Kidney (tissue), 14 donors: ENCODE measurements around the gene MYL12A. TPM values are rescaled to one million over a fixed set of nuclear protein-coding genes. Genes with fewer than 3 reads are reported as not detected.

ENCODE experiments used
- DNase-seq, 5 donors: peaks; one replicate each; pipeline ENCODE4 v3.0.0-alpha.2; 2013 to 2020
- FAIRE-seq: peaks from 2 replicates; lab custom pipeline; 2012; peaks lifted over from hg19 to GRCh38; lab: Jason Lieb, UNC
- H3K27ac ChIP-seq, 2 donors: one replicate each; pipeline ENCODE4 v1.7.0; 2013; ENCODE audit warnings: low read depth in 2 of 2, low read length in 2 of 2, inconsistent platforms in 1 of 2
- H3K27me3 ChIP-seq: one replicate; pipeline ENCODE4 v1.7.1; 2013; ENCODE audit warnings: low read length, inconsistent platforms; ENCODE audit not compliant: control insufficient read depth, insufficient read depth
- H3K36me3 ChIP-seq, 3 donors: one replicate each; pipeline versions ENCODE4 v1.7.0 to v1.7.1; 2013; ENCODE audit warnings: low read length in 3 of 3, control low read depth in 1 of 3, inconsistent platforms in 1 of 3; ENCODE audit not compliant: insufficient read depth in 3 of 3, control insufficient read depth in 2 of 3
- H3K4me1 ChIP-seq, 3 donors: one replicate each; pipeline versions ENCODE4 v1.7.0 to v1.7.1; 2013; ENCODE audit warnings: low read length in 3 of 3, inconsistent platforms in 1 of 3, low read depth in 1 of 3; ENCODE audit not compliant: control insufficient read depth in 2 of 3, insufficient read depth in 2 of 3
- H3K4me3 ChIP-seq, 3 donors: one replicate each; pipeline versions ENCODE4 v1.7.0 to v1.8.1; 2013; ENCODE audit warnings: low read length in 3 of 3, control low read depth in 1 of 3, inconsistent platforms in 1 of 3
- H3K9ac ChIP-seq, 3 donors: one replicate each; pipeline versions ENCODE4 v1.7.0 to v1.7.1; 2013; ENCODE audit warnings: low read length in 3 of 3, control low read depth in 1 of 3, inconsistent platforms in 1 of 3
- H3K9me3 ChIP-seq, 3 donors: one replicate each; pipeline versions ENCODE4 v1.7.0 to v1.7.1; 2013; ENCODE audit warnings: low read length in 3 of 3, control low read depth in 1 of 3, inconsistent platforms in 1 of 3; ENCODE audit not compliant: control insufficient read depth in 2 of 3, insufficient read depth in 1 of 3
- intact Hi-C: fragments of 100-400 bp; cut with DNase I; formaldehyde crosslinking; loops from one replicate; pipeline ENCODE4 v1.11.1; 2022
- polyA plus RNA-seq: library from polyadenylated mRNA; stranded (reverse); fragments of 350-450 nt; fragmentation: Illumina TruSeq; extraction: RNeasy Lipid Tissue Mini Kit (QIAGEN cat#74804); gene quantifications from one replicate; pipeline ENCODE4 v1.2.3, GENCODE V29; 2014; ENCODE audit warnings: low read depth, low replicate concordance; ENCODE audit not compliant: insufficient read depth
- total RNA-seq: library from RNA; stranded (reverse); fragmentation: NEBNext Ultra II Directional; extraction: Animal tissue kit (Norgen Biotek cat#: 25700); gene quantifications from one replicate; pipeline ENCODE4 v1.2.1, GENCODE V29; 2021
- TF ChIP-seq, protein P1 (sequence below): IDR thresholded peaks from 3 replicates; pipeline ENCODE4 v1.5.1; 2012; ENCODE audit warnings: mild to moderate bottlenecking, moderate library complexity, borderline replicate concordance; ENCODE audit not compliant: insufficient read depth; ENCODE audit errors: extremely low read depth
- donor health status: control.
- donor health status: control.
- donor health status: control.
- donor health status: control.
- donor health status: control.
- donor health status: DM: yes; HTN: yes; CAD: no.
- donor health status: Normal renal cell carcinoma (clear cell type).

The MYL12A gene
- total and polyA plus RNA-seq, 2 donors from 2014 or later: 442 to 450 TPM

DNA sequence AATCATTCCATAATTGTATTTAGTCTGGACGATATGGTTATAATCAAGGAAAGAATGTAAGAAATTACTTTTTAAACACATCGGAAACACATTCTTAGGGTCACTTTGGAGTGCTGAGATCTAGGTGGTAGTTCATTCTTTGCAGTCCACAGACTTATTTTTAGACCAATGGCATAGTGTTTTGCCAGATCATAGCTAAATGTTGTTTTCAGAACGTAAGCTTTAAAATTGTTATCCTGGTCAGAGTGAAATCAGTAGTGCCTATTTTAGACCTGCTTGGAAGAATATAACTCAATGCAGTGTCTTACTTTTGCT lies 4.3 kb downstream of the MYL12A start:
- TF ChIP-seq, protein P1, sequence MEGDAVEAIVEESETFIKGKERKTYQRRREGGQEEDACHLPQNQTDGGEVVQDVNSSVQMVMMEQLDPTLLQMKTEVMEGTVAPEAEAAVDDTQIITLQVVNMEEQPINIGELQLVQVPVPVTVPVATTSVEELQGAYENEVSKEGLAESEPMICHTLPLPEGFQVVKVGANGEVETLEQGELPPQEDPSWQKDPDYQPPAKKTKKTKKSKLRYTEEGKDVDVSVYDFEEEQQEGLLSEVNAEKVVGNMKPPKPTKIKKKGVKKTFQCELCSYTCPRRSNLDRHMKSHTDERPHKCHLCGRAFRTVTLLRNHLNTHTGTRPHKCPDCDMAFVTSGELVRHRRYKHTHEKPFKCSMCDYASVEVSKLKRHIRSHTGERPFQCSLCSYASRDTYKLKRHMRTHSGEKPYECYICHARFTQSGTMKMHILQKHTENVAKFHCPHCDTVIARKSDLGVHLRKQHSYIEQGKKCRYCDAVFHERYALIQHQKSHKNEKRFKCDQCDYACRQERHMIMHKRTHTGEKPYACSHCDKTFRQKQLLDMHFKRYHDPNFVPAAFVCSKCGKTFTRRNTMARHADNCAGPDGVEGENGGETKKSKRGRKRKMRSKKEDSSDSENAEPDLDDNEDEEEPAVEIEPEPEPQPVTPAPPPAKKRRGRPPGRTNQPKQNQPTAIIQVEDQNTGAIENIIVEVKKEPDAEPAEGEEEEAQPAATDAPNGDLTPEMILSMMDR: no peak
- H3K9me3 ChIP-seq: no peaks in the 10 kb centered on the region
- H3K4me1 ChIP-seq: peaks cover 2 to 10% (median 8%) of the 10 kb centered on the region in 3 donors
- no peak overlapping the region for H3K4me3 ChIP-seq
- H3K9ac ChIP-seq: no peak overlapping the region
- intact Hi-C loops: no loop called here
- no peaks in the 10 kb centered on the region for H3K27me3 ChIP-seq
- DNase-seq (no peak), FAIRE-seq (no peak)
- peak overlapping the region in 1 of 2 donors; percentile 26 for H3K27ac ChIP-seq
- peaks cover 4 to 39% (median 26%) of the 10 kb centered on the region in 3 donors for H3K36me3 ChIP-seq

DNA sequence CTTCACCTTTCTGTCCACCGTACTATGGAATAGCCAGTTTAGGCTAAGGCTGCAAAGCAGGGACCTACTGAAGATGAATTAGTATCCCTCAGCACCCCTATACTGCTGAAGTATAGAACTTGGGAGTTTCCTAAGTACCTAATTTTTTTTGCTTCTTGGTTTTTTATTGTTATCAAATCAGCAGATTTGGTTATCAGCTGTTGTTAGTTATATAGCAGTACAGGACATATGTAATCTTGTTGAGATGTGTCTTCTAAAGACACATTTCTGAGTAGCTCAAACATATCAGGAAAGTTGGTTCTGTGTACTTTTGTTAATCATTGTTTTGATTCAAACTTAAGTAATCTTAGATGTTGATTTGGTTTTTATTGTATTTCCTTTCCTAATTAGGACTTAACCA lies 5.2 kb downstream of the MYL12A start:
- H3K36me3 ChIP-seq: peaks cover 4 to 48% (median 26%) of the 10 kb centered on the region in 3 donors
- FAIRE-seq: no peak

DNA sequence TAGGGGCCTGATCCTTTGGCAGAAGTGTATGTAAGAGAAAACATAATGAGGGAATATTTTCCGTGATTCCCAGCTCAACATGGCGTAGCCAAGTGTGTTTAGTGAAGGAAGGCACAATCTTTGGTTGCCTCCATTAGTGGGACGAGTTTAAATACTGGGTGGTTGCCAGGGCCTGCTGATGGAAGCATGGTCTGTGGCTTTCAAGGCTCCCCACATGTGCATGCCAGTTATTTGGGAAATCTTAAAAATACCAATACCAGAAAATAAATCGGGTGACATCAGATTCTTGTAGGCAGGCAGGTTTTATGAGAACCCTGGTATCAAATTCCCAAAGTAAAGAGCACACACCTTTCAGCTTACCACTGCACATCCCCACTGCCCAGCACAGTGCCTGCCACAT lies 7.1 kb downstream of the MYL12A start:
- H3K4me3 ChIP-seq: no peak overlapping the region
- DNase-seq: no peak
- H3K27me3 ChIP-seq: no peaks in the 10 kb centered on the region
- peaks cover 0 to 10% (median 3%) of the 10 kb centered on the region in 3 donors for H3K4me1 ChIP-seq
- no peaks in the 10 kb centered on the region for H3K9me3 ChIP-seq
- TF ChIP-seq, protein P1: no peak
- intact Hi-C loops: no loop called here
- no peak overlapping the region for H3K27ac ChIP-seq
- H3K9ac ChIP-seq: no peak overlapping the region
- H3K36me3 ChIP-seq: peaks cover 11 to 55% (median 32%) of the 10 kb centered on the region in 3 donors
- FAIRE-seq: no peak

More for the DNA sequence above, 5.2 kb downstream of the MYL12A start:
- no peak overlapping the region for H3K27ac ChIP-seq
- TF ChIP-seq, protein P1: no peak
- H3K9me3 ChIP-seq: no peaks in the 10 kb centered on the region
- H3K27me3 ChIP-seq: no peaks in the 10 kb centered on the region
- no peak for DNase-seq
- H3K4me1 ChIP-seq: peaks cover 2 to 10% (median 8%) of the 10 kb centered on the region in 3 donors
- H3K4me3 ChIP-seq: no peak overlapping the region
- H3K9ac ChIP-seq: no peak overlapping the region
- intact Hi-C loops: no loop called here

DNA sequence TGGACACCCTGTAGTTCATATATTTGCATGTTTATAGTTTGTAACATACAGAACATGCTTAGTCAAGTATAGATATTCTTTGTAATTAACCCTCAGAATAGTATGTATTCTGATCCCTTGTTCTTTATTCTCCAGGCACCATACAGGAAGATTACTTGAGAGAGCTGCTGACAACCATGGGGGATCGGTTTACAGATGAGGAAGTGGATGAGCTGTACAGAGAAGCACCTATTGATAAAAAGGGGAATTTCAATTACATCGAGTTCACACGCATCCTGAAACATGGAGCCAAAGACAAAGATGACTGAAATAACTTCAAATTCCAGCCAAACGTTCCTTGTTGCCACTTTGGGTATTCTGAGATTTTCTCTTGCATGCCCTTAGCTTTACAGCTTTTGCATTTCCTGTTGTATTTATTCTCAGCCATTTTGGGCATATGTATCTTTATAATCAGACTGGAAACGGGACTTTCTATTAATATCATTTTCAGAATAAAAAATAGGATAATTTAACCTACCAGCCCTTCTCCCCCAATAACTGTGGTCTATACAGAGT lies 8.1 kb downstream of the MYL12A start:
- H3K27me3 ChIP-seq: no peaks in the 10 kb centered on the region
- no peak overlapping the region for H3K4me3 ChIP-seq
- intact Hi-C loops: no loop called here
- DNase-seq: no peak
- no peak for FAIRE-seq
- TF ChIP-seq, protein P1: no peak
- peaks cover 0 to 7% (median 3%) of the 10 kb centered on the region in 3 donors for H3K4me1 ChIP-seq
- H3K36me3 ChIP-seq: peaks cover 11 to 55% (median 32%) of the 10 kb centered on the region in 3 donors
- H3K9me3 ChIP-seq: no peaks in the 10 kb centered on the region
- peak overlapping the region in 1 of 2 donors; percentile 14 for H3K27ac ChIP-seq
- H3K9ac ChIP-seq: no peak overlapping the region
